ENCODE results near the gene PPP4R4. TPM values are rescaled to one million over a fixed set of nuclear protein-coding genes. Genes with fewer than 3 reads are reported as not detected.
A peak's percentile ranks its signal among the peaks of the same experiment; 100 is the strongest.

The PPP4R4 gene
- total RNA-seq, 1 experiment from 2014 or later, result 5.5 TPM

- ChIA-PET RAD21 (ENCODE audit: low non-redundant PET in 1 of 2, low total read pairs in 2 of 2, uncharacterized antibody in 2 of 2, unreplicated experiment in 2 of 2) (no interaction called here), CTCF (interaction anchor here (0.6 to 2.2 kb wide), 15 partner anchors 10 to 359 kb away, joined by 3 to 15 read pairs (median 3); no protein-coding TSS in a partner anchor), POLR2A (no interaction called here)
- Histone ChIP-seq H3K79me2 (ENCODE audit: insufficient read depth, low read length) (no peaks in the 10 kb centered on the region), H3K27me3 (ENCODE audit: insufficient read depth, low read length) (no peaks in the 10 kb centered on the region), H3K4me1 (ENCODE audit: control insufficient read depth in 1 of 2, insufficient read depth in 2 of 2, low read length in 2 of 2) (peaks cover 0 to 12% of the 10 kb centered on the region in 2 experiments; a peak in 3 of 4 replicates), H3K9me2 (ENCODE audit: insufficient read depth) (no peaks in the 10 kb centered on the region), H3K36me3 (ENCODE audit: control insufficient read depth in 1 of 2, insufficient read depth in 2 of 2, low read length in 2 of 2) (no peaks in the 10 kb centered on the region), H3K4me2 (ENCODE audit: low read length) (peak overlapping the region; percentile 55), H3K9ac (ENCODE audit: low read length) (0 out of 2 replicates have a peak overlapping the region, but pooled peaks have one; percentile 7), H4K20me1 (ENCODE audit: insufficient read depth) (no peaks in the 10 kb centered on the region), H3K4me3 (replicated peaks in 1 of 2; ENCODE audit: low read depth in 1 of 2, low read length in 2 of 2) (0 out of 4 replicates have a peak overlapping the region, but pooled peaks of 1 of the 2 experiments have one; percentile 8), H3K27ac (ENCODE audit: low read depth, low read length) (no peak overlapping the region), H2AFZ (ENCODE audit: low read depth, low read length, poor library complexity, severe bottlenecking) (no peak overlapping the region), H3K9me3 (ENCODE audit: control insufficient read depth in 1 of 2, insufficient read depth in 1 of 2, low read depth in 1 of 2, low read length in 2 of 2) (no peaks in the 10 kb centered on the region)
- BruUV-seq (replicated peaks), result no TSS peak
- DNase-seq (ENCODE audit: low read depth, low spot score), result peak; percentile 35
- TF ChIP-seq EGR1 (IDR thresholded peaks at IDR 0.05; ENCODE audit: low read depth) (no peak), RAD21 (IDR thresholded peaks at IDR 0.05; ENCODE audit: low read depth) (peak; percentile 73), CTCF (IDR thresholded peaks at IDR 0.05 in 2 of 3, conservative IDR thresholded peaks at IDR 0.05 in 1 of 3; ENCODE audit: borderline replicate concordance in 1 of 3, insufficient read depth in 1 of 3, low read depth in 2 of 3, low read length in 2 of 3) (peak; percentile 48 to 71 (median 67))
- peak; percentile 89 for ATAC-seq
- intact Hi-C loops (cut with micrococcal nuclease), result loop anchor here (1.0 to 2.0 kb wide), 3 partner anchors 44 to 241 kb away; no protein-coding TSS in a partner anchor
Measured at GRCh38 chr14:94180655-94181271, 6.6 kb downstream of the PPP4R4 start.

- ChIA-PET CTCF (interaction anchor here (0.8 to 1.3 kb wide), 3 partner anchors 45 to 242 kb away, joined by 3 to 5 read pairs (median 4); no protein-coding TSS in a partner anchor), POLR2A (no interaction called here), RAD21 (ENCODE audit: low non-redundant PET in 1 of 2, low total read pairs in 2 of 2, uncharacterized antibody in 2 of 2, unreplicated experiment in 2 of 2) (interaction anchor here in 1 of 2 experiments (1.4 kb wide), 1 partner anchor 45 kb away, joined by 4 read pairs; no protein-coding TSS in a partner anchor)
- H3K36me3 ChIP-seq (ENCODE audit: control insufficient read depth in 1 of 2, insufficient read depth in 2 of 2, low read length in 2 of 2), result no peaks in the 10 kb centered on the region
- no peak overlapping the region for H2AFZ ChIP-seq (ENCODE audit: low read depth, low read length, poor library complexity, severe bottlenecking)
- TF ChIP-seq ATF3 (IDR thresholded peaks at IDR 0.05), result no peak
- TF ChIP-seq SRF (IDR thresholded peaks at IDR 0.05; ENCODE audit: low read depth), result no peak
- no peak overlapping the region for H3K9ac ChIP-seq (ENCODE audit: low read length)
- intact Hi-C loops (cut with micrococcal nuclease), result loop anchor here (2.0 kb wide), 1 partner anchor 131 kb away; no protein-coding TSS in a partner anchor
- H4K20me1 ChIP-seq (ENCODE audit: insufficient read depth), result no peaks in the 10 kb centered on the region
- no peak overlapping the region for H3K4me3 ChIP-seq (replicated peaks in 1 of 2; ENCODE audit: low read depth in 1 of 2, low read length in 2 of 2)
- no peaks in the 10 kb centered on the region for H3K27me3 ChIP-seq (ENCODE audit: insufficient read depth, low read length)
- no peaks in the 10 kb centered on the region for H3K79me2 ChIP-seq (ENCODE audit: insufficient read depth, low read length)
- DNase-seq (ENCODE audit: low read depth, low spot score) (no peak), ATAC-seq (no peak)
- no peaks in the 10 kb centered on the region for H3K9me2 ChIP-seq (ENCODE audit: insufficient read depth)
- no peaks in the 10 kb centered on the region for H3K9me3 ChIP-seq (ENCODE audit: control insufficient read depth in 1 of 2, insufficient read depth in 1 of 2, low read depth in 1 of 2, low read length in 2 of 2)
- H3K4me1 ChIP-seq (ENCODE audit: control insufficient read depth in 1 of 2, insufficient read depth in 2 of 2, low read length in 2 of 2), result peaks cover 0 to 12% of the 10 kb centered on the region in 2 experiments; a peak in 3 of 4 replicates
- no peak overlapping the region for H3K27ac ChIP-seq (ENCODE audit: low read depth, low read length)
- BruUV-seq (replicated peaks), result no TSS peak
- no peak overlapping the region for H3K4me2 ChIP-seq (ENCODE audit: low read length)
Measured at GRCh38 chr14:94181835-94182234, 7.7 kb downstream of the PPP4R4 start.
